GM18526 (cell line): ENCODE results near the gene BHLHA15.

Experiments used
- POLR2A ChIP-seq: IDR thresholded peaks from 3 replicates; pipeline ENCODE4 v1.6.1; 2011; ENCODE audit not compliant: insufficient read length; ENCODE audit errors: extremely low read depth

The BHLHA15 gene

DNA sequence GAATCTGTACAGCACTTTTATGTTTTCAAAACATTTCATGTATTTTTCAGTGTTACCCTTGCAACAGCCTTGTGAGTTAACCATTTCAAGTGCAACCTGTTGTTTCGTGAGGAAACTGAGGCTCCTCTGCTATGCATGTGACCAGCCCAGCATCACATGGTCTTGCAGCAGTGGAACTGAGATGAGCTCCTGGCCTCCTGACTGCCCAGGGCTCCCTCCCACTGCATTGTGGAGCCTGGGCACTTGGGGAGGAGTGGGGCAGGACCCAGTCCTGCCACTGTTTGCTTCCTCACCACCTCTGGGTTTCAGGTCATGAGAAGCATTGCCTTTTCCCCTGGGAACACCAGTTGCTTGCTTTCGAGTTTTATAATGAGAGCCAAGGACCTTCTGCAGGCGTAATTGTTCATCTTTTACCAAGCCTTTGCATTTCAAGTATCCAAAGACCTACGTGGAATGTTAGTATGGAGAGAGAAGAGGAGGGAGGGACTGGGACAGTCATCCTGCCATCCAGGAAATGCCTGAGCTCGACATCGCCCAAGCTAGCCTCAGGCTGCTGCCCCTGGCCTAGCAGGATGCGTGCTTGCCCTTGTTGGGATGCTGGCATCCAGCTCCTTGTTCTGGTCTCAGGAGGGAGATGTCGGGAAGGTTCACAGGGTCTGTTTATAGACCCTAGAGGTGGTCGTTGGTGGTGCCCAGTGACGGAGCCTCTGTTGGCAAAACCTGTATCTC lies 32.3 kb upstream of the BHLHA15 start:
- TF ChIP-seq POLR2A = no peak

DNA sequence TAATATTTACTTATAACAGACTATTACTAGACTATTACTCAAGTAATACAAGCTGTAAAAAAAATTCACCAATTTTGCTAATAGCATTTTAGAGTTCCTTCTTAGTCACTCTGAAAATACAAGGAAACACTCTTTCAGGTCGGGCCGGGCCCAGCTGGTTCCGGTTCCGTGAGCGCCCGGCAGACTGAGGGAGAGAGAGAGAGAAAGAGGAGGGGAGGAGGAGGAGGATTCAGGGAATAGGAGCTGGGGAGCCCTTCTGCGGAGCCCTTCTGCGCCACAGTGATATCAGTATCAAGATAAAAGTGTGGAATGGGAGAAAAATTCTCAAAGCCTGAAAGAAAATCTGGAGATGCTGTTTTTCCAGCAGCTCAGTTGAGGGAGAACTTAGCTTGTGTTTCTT lies 30.5 kb upstream of the BHLHA15 start:
- TF ChIP-seq POLR2A = no peak

DNA sequence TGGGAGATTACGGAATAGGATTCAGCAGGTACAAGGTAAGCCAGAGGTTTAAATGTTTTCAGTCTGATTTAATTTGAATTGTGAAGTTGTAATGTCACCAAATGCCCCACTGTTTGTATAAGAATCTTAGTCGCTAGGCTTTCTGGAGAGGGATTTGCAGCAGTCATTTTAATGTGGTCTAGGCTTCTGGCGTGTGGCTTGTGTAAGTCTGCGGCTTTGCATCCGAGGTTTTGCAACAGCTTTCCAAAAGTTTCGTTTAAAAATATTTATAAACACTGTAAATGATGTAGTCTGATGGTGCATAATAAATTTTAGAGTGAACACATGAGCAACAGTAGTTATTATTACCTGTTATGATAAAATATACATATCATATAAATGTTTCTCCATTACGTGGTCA lies 26.1 kb upstream of the BHLHA15 start:
- no peak for TF ChIP-seq POLR2A

DNA sequence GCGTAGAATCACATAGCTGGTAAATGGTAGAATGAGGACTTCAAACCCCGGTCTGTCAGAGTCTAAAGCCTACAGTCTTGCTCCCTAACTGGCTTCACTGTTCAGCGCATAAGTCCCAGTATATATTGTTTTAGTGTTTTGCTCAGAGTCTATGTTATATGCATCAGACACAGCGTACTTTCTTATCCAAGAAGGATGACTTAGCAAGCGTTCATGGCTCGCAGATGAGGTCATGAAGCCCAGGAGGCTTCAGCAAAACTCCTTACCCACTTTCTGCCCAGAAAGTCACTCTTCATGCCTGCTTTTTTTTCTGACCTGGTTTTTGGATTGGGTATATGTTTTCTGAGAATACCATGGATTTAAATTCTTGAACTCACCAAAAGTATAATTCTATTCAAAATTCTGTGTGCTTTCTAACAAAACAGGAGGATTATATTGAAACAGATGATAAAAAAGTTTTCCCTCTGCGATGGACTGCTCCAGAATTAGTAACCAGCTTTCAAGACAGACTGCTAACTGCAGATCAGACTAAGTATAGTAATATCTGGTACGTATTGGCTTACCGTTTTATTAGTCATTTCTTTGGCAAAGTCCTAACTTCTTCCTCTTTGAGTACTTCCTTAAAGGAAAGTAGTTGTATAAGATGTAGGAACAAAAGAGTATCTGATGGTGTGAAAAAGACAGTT lies 24.6 kb upstream of the BHLHA15 start:
- no peak for TF ChIP-seq POLR2A

DNA sequence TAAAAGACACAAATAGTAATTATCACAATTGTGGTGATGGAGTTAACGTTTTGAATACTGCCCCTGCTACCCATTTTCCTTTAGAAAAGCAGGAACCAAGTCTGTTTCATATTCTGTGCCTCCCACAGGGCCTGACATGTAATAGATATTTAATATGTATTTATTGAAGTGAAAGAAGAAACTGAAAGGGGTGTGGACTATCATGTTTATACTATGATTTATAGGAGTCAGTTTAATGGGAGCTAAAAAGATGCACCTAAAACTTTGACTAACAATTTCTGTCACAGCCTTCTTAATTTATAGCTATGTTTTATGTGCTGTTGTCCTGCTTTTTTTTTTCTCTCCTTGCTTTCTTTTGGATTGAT lies 24.1 kb upstream of the BHLHA15 start:
- TF ChIP-seq POLR2A = no peak

DNA sequence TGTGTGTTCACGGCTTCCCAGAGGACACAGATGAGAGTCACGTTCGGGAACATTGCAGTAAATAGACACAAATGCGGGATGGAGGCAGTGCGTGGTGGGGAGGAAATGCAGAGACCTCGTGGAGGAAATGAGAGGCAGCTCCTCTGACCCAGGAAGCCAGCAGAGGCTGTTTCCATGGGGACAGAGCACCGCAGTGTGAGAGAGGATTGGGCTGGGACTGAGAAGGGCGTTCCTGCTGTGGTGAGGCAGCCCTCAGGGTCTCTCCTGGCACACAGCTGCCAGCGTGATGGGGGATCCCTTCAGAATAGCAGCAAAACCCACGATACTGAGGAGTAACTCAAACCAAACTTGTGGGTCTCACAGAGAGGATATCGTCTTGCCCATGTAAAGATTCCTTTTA lies 21.7 kb upstream of the BHLHA15 start:
- no peak for TF ChIP-seq POLR2A

DNA sequence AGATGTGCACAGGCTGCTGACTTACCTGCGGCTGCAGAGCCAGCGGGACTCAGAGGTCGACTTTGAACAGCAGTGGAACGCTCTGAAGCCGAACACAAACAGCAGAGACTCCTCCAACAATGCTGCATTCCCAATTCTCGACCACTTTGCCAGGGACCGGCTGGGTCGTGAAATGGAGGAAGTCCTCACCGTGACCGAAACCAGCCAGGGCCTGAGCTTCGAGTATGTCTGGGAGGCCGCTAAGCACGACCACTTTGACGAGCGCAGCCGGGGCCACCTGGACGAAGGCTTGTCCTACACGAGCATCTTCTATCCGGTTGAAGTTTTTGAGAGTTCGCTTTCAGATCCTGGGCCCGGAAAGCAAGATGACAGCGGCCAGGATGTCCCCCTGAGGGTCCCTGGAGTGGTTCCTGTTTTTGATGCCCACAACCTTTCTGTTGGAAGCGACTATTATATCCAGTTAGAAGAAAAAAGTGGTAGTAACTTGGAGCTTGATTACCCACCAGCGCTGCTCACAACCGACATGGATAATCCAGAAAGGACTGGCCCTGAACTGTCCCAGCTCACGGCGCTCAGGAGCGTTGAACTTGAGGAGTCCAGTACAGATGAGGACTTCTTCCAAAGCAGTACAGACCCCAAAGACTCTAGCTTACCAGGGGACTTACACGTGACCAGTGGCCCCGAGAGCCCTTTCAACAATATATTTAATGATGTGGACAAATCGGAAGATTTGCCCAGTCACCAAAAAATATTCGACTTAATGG lies 19.4 kb upstream of the BHLHA15 start:
- TF ChIP-seq POLR2A = no peak

DNA sequence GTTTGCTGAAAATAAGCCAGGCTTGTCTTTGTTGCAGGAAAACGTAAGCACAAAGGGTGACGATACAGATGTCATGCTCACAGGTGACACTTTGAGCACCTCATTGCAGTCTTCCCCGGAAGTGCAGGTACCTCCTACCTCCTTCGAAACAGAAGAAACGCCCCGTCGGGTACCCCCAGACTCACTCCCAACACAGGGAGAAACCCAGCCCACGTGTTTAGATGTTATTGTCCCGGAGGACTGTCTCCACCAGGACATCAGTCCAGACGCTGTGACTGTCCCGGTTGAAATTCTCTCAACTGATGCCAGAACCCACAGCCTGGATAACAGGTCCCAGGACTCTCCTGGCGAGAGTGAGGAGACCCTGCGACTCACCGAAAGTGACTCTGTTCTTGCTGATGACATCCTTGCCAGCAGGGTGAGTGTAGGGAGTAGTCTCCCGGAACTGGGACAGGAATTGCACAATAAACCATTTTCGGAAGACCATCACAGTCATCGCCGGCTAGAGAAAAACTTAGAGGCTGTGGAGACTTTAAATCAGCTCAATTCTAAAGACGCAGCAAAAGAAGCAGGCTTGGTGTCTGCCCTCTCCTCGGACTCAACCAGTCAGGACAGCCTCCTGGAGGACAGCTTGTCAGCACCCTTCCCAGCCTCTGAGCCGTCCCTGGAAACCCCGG lies 18.3 kb upstream of the BHLHA15 start:
- no peak for TF ChIP-seq POLR2A

DNA sequence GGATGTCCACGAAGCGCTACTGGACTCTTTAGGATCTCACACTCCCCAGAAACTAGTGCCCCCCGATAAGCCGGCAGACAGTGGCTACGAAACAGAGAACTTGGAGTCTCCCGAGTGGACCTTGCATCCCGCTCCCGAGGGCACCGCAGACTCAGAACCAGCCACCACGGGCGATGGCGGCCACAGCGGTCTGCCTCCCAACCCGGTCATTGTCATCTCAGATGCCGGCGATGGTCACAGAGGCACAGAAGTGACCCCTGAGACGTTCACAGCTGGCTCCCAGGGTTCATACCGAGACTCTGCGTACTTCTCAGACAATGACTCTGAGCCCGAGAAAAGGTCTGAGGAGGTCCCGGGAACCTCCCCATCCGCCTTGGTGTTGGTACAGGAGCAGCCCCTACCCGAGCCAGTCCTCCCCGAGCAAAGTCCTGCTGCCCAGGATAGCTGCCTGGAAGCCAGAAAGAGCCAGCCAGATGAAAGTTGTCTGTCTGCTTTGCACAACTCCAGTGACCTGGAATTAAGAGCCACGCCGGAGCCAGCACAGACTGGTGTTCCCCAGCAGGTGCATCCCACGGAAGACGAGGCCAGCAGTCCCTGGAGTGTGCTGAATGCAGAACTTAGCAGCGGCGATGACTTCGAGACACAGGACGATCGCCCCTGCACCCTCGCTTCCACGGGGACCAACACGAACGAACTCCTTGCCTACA lies 17.6 kb upstream of the BHLHA15 start:
- no peak for TF ChIP-seq POLR2A

DNA sequence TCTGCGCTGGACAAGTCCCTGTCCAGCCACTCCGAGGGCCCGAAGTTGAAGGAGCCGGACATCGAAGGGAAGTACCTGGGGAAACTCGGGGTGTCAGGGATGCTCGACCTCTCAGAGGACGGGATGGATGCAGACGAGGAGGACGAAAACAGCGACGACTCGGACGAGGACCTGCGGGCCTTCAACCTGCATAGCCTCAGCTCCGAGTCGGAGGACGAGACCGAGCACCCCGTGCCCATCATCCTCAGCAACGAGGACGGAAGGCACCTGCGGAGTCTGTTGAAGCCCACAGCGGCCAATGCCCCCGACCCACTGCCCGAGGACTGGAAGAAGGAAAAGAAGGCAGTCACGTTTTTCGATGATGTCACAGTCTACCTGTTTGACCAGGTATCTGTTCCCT lies 17.1 kb upstream of the BHLHA15 start:
- no peak for TF ChIP-seq POLR2A

DNA sequence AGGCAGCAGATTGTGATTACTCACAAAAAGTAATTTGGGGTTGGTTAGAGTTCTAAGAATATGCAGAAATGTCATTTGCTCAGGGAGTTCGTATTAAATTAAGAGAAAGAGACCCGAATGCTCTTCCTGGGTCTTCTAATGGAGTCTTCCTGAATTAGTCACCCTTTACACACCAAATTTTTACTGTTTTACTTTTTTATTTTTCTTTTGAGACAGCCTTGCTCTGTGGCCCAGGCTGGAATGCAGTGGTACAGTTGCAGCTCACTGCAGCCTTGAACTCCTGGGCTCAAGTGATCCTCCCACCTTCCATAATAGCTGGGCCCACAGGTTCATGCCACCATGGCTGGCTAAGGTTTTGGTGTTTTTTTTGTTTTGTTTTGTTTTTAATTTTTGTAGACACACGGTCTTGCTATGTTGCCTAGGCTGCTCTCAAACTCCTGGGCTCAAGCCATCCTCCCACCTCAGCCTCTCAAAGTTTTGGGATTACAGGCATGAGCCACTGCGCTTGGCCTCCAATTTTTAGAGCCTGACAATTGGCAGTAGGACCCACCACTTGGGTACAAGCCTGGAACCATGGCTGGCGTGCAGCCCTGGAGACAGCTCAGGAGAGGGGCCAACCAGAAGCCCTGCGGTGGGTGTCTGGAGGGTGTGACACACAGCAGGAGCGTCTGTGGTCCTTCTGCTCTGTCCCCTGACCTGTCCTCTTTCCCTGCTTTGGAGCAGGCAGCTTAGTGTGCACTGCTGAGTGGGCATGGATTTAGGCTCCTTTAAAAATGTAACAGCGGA lies 16.4 kb upstream of the BHLHA15 start:
- TF ChIP-seq POLR2A = no peak

DNA sequence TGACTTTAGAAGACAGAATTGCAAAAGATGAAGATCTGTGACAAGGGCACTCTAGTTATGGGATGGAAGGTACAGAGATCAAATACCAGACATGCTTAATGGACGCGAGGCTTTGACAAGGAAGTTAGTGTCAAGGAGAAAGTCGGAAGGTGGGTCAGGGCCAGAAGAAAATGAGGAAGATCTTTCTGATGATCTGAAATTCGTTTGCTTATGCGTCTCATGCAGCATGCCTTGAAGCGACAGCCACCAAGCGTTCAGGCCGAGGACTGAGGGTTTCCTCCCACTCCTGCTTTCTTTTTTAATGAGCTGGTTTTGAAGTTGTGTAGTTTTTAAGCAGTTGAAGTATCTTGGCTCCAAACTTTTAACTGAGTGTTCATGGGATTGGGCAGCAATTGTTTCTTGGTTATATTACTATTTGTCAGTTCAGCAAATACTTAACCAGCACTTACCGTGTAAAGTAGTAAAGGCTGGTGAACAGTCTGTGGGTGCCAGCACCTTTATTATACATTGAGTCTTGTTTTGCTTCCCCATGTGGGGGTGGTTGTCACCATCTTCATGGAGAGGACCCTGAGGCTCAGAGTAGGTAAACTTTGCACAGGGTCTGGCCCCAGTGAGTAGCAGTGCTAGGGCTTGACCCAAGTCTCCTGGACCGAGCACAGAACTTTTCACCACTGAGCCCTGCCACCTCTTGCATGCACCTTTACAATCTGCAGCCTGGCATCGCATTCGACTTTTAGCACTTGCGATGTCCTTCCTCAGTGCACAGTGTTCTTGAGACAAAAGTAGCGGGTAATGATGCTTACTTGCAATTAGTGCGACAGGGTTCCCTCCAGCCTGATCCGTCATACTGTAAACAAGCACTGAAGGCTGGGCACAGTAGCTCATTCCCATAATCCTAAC lies 14.3 kb upstream of the BHLHA15 start:
- TF ChIP-seq POLR2A = no peak

DNA sequence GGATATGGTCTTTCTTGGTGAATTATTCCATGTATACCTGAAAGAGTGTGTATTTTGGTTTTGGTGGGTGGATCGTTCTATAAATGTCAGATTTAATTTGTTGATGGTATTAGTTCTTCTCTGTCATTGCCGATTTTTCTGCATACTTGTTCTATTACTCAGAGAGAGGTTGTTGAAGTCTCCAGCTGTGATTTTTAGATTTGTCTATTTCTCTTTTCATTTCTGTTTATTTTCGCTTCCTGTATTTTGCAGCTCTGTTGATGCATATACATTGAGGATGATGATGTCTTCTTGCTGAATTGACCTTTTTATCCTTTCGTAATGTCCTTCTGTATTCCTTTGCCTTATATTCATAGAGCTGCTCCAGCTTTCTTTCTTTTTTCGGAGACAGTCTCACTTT lies 12.1 kb upstream of the BHLHA15 start:
- no peak for TF ChIP-seq POLR2A
